AG09319 (cell line): ENCODE data around the gene NRP1.
A peak's percentile ranks its signal among the peaks of the same experiment; 100 is the strongest.

Experiments used
- DNase-seq: peaks from one replicate; pipeline ENCODE4 v3.0.0-alpha.2; 2010; ENCODE audit warnings: low read depth; ENCODE audit errors: extremely low read depth
- TF ChIP-seq, protein P1 (sequence below): IDR thresholded peaks from 2 replicates; pipeline ENCODE4 v1.5.1; 2011; ENCODE audit warnings: low read depth, mild to moderate bottlenecking, inconsistent platforms, low read length, moderate library complexity

Gene NRP1

DNA sequence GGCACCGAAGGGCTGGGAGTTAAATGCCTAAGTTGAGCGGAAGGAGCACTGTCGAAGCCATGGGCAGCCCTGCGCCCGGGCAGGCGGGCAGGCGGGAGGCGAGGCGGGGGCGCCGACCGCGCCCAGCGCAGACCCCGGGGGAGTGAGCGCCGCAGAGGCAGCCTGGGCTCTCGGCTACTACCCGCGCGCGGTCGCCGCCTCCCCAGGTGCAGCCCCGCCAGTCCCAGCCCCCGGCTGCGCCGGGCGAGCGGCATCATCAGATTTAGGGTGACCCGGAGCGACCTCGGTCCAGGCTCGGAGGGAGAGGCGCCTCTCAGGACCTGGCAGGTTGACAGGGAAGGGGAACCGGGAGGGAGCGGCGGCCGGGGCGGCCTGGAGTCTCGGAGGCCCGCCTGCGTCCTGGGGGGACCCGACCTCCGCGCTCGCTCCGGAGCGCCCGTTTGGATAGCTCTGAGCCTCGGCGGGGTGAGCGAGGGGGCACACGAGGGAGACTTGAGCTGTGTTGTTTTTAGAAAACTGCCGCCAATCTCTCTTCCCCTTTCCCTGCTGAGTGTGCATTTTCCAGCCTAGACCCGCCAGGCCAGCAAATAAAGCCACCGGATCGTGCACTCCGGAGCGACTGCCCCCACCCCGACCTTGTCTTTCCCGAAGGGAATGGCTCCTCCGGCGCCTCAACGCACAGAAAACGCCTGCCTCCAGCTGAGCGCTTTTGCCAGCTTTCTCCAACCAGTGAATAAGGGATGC, 2.3 kb upstream of the NRP1 start:
- DNase-seq = no peak
- TF ChIP-seq, protein P1, sequence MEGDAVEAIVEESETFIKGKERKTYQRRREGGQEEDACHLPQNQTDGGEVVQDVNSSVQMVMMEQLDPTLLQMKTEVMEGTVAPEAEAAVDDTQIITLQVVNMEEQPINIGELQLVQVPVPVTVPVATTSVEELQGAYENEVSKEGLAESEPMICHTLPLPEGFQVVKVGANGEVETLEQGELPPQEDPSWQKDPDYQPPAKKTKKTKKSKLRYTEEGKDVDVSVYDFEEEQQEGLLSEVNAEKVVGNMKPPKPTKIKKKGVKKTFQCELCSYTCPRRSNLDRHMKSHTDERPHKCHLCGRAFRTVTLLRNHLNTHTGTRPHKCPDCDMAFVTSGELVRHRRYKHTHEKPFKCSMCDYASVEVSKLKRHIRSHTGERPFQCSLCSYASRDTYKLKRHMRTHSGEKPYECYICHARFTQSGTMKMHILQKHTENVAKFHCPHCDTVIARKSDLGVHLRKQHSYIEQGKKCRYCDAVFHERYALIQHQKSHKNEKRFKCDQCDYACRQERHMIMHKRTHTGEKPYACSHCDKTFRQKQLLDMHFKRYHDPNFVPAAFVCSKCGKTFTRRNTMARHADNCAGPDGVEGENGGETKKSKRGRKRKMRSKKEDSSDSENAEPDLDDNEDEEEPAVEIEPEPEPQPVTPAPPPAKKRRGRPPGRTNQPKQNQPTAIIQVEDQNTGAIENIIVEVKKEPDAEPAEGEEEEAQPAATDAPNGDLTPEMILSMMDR = no peak

DNA sequence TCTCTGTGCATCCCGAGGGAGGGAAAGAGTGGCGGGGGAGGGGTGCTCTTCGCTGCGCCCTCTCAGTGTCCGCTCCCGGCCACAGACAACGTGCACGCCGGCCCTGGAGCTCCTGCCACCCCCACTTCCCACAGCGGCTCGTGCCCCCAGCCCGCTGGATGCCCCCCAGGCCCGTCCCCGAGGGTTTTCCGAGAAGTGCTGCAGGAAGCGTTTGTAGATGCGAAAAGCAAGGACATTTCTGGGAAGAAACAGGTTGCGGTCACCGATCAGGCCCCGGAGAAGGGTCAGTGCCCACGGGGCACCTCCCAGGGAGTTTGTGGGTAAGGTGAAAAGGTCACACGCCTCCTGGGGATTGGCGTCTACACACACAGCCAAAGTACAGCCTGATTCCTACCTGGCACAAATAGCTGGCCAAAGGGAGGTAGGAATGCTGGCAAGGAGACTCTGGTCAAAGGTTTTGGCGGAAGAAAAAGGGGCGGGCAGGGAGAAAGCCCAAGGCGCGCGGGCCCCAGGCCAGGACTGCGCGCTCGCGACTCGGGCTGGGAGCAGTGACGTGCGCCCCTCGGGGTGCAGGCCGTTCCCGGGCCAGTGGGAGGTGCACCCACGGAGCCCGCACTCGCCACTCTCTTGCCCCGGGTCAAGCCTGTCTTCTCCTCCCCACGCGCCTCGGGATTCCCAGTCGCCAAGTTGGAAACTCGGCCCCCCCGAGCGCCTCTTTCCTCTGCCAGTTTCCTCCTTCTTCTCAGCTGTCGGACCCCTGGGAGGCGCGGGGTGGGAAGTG, 1.5 kb upstream of the NRP1 start:
- no peak for DNase-seq

DNA sequence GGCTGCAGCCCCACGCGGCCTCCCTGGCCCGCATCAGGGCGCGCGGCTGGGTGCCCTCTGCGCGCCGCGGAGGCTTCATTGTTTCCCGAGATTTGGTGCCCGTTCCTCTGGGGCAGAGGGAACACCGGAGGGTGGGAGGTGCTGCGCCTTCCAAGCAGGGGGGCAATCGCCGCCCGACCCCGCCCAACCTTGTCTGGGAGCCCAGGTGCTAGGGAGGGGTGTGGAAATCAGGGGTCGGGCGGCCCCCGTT, 1.0 kb upstream of the NRP1 start:
- DNase-seq = no peak

More for the DNA sequence above, 1.5 kb upstream of the NRP1 start:
- TF ChIP-seq, protein P1 = peak; percentile 2

DNA sequence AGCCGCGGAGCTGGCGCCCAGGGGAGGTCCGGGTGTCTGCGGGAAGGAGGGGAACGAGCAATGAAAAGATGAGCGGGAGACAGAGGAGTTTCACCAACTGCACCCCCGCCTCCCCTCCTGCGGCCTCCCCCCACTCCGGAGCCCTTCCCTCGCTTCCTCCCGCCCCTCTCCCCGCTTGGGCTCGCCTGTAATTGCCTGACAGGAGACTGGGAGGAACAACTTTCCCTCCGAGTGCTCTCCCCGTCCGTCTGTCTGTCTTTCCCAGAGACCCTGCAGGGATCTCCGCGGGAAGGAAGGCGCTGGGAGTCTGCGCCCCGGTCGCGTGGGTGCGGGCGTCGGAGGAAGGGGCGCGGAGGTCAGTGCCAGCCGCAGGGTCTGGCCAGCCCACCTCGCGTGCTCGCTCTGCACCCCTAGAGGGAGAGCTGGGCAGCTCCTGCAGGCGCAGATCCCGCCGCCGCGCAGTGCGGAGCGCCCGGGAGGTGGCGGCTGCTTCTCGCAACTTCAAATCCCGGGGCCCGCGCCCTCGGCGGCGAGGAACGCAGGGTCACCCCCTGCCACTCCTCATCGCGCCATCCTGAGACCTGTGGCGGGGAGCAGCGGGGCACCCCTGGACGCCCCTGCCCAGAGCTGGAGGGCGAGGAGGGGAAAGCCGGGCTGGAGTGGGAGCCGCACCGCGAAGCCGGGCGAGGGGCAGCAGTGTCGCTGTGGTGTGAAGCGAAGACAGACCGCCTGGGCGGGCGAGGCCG, 511 bp upstream of the NRP1 start:
- peak; percentile 91 for DNase-seq

More for the DNA sequence above, 1.0 kb upstream of the NRP1 start:
- TF ChIP-seq, protein P1 = no peak

DNA sequence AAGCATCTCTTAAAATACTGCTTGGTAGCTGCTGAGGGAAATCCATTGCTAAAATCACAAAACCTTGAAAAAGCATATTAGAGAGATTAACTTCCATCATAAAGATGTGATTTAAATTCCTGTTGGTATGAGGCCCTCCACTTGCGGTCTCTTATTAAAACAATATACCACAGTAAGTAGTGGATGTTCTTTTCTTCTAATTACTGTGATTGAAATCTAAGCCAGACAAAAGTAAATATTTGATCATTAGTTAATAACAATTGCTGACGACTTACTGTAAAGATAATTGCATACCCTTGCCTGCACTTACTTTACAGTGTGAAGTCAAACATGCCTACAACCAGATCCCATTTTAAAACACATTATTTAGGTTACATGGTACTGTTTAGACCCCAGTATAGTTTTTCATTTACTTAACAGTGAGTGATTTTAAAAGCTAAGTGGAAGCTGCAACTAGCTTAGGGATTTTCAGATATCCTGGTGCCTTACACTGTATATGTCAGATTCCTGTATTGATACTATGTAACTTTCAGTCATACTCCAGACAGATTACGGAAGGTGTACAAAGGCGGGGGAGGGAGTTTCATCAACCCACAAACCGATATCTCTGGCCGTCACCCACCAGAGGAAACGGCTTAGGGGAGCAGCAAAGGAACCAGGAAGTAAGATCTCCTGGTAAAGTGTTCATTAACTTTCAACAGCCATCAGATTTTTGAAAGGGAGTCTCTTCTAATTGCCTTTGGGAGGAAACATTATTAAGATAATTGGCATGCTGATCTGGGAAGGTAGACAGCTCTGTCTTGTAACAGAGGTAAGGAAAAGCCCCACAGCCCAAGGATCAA, 986 bp downstream of the NRP1 start:
- DNase-seq = no peak
- TF ChIP-seq, protein P1 = no peak

More for the DNA sequence above, 511 bp upstream of the NRP1 start:
- TF ChIP-seq, protein P1 = peak; percentile 61

DNA sequence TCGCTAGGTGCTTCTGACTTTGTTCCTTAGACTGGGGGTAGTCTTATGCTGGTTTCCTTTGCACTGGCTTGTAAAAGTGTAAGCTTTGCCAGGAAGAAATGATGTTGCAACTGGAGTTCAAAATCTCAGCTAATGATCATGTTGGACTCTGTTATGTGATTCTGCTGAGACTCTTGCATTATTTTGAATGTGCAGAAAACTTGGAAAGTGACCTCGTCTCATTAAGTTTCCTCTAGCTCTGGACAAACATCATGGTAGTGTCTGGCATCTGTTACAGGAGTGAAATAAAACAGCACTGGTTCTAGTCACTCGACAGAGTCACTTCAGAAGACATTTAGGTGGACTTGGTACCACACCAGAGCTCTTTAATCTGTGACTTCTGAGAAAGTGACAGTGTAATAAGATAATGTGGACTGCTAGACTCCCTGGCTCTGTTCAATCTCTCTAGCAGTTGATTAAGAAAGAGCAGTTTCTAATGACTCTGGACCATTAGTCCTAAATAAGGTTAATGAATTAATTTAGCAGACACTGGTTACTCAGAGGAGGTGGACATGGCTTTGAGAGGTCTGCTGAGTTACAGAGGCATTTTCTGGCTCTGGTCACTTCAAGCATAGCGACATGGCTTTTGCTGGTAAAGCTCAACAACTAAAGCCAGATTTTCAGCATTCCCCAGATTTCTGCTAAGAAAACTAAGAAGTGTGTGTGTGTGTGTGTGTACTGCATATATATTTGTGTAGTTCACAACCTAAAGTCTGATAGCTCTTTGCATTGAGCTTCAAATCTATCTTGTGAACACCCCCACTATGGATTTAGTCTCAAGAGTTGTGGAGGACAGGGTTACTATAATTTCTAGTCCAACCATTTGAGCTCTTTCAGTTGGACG, 2.0 kb downstream of the NRP1 start:
- TF ChIP-seq, protein P1 = no peak
- DNase-seq = no peak
